ENCODE results near the gene FSTL4. TPM values are rescaled to one million over a fixed set of nuclear protein-coding genes. Genes with fewer than 3 reads are reported as not detected.

Gene FSTL4
- polyA plus RNA-seq, 1 donor (not counting 4 experiments of a cell fraction or from before 2014, with no cell fraction given) = 1.7 TPM

DNA sequence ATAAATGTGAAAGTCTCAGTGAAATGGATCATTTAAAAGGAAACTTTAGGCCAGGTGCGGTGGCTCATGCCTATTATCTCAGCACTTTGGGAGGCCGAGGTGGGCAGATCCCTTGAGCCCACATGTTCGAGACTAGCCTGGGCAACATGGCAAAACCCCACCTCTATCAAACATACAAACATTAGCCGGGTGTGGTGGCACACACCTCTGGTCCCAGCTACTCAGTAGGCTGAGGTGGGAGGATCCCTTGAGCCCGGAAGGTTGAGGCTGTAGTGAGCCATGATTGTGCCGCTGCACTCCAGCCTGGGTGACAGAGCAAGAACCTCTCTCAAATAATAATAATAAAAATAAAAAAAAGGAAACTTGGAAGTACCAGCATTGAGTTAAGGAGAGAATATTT, 384.4 kb downstream of the FSTL4 start:
- H3K27me3 ChIP-seq (ENCODE audit: control insufficient read depth, extremely low read depth, insufficient read depth, low read length) = no peaks in the 10 kb centered on the region
- FAIRE-seq (peak; percentile 29), DNase-seq (ENCODE audit: low read depth, low spot score) (no peak)
- peaks cover 69% of the 10 kb centered on the region for H3K4me1 ChIP-seq (ENCODE audit: control insufficient read depth, extremely low read depth, insufficient read depth, low read length)
- H3K4me3 ChIP-seq (ENCODE audit: control insufficient read depth in 2 of 3, extremely low read depth in 1 of 3, insufficient read depth in 2 of 3, low read depth in 1 of 3, low read length in 3 of 3) = no peak overlapping the region
- H3K9ac ChIP-seq (ENCODE audit: control insufficient read depth, extremely low read depth, insufficient read depth, low read length) = peak overlapping the region; percentile 43
- no peaks in the 10 kb centered on the region for H3K9me1 ChIP-seq (ENCODE audit: control insufficient read depth, extremely low read depth, insufficient read depth, low read length)
- no peak overlapping the region for H2AFZ ChIP-seq (ENCODE audit: control insufficient read depth, low read length)
- H3K4me2 ChIP-seq (ENCODE audit: control insufficient read depth, extremely low read depth, insufficient read depth, low read depth, low read length) = peak overlapping the region; percentile 9
- no peaks in the 10 kb centered on the region for H3K9me3 ChIP-seq (ENCODE audit: control insufficient read depth, low read depth, low read length)
- H3K36me3 ChIP-seq (ENCODE audit: control insufficient read depth in 2 of 2, extremely low read depth in 1 of 2, insufficient read depth in 2 of 2, low read length in 2 of 2) = no peaks in the 10 kb centered on the region
- dilution Hi-C loops (cut with MboI; ENCODE audit: extremely low pct_ligation_motif_present, low sequenced_read_pairs) = no loop called here
- no peaks in the 10 kb centered on the region for H4K20me1 ChIP-seq (ENCODE audit: control insufficient read depth, extremely low read depth, insufficient read depth, low read length)
- H3K27ac ChIP-seq (ENCODE audit: control insufficient read depth, insufficient read depth, low read length) = peak overlapping the region; percentile 82
- TF ChIP-seq, protein P1, sequence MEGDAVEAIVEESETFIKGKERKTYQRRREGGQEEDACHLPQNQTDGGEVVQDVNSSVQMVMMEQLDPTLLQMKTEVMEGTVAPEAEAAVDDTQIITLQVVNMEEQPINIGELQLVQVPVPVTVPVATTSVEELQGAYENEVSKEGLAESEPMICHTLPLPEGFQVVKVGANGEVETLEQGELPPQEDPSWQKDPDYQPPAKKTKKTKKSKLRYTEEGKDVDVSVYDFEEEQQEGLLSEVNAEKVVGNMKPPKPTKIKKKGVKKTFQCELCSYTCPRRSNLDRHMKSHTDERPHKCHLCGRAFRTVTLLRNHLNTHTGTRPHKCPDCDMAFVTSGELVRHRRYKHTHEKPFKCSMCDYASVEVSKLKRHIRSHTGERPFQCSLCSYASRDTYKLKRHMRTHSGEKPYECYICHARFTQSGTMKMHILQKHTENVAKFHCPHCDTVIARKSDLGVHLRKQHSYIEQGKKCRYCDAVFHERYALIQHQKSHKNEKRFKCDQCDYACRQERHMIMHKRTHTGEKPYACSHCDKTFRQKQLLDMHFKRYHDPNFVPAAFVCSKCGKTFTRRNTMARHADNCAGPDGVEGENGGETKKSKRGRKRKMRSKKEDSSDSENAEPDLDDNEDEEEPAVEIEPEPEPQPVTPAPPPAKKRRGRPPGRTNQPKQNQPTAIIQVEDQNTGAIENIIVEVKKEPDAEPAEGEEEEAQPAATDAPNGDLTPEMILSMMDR (optimal IDR thresholded peaks at IDR 0.05 in 1 of 3, IDR thresholded peaks at IDR 0.05 in 1 of 3, conservative IDR thresholded peaks at IDR 0.05 in 1 of 3; ENCODE audit: extremely low read depth in 1 of 3, insufficient read depth in 2 of 3, low read length in 3 of 3) = no peak
- no peak for TF ChIP-seq EZH2 (IDR thresholded peaks at IDR 0.05; ENCODE audit: low read length)
- H3K79me2 ChIP-seq (ENCODE audit: control insufficient read depth, insufficient read depth, low read length) = no peaks in the 10 kb centered on the region

DNA sequence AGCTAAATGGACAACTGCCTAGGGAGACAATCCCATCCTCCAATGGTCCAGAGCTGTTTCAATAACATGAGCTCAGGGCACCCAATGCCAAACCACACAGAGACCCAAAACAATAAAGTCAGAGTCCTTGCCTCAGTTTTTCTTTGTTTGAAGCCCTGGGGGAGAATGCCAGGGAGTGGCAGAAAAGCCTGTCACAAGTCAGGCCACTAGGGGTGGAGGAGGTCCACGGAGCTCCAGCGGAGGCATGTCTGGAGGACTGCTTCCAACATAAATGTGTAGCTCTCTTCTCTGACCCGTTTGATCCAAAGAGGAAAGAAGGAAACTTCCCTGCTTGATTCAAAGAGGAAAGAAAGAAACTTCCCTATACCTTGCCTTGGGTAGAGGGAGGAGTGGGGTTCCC, 385.3 kb downstream of the FSTL4 start:
- TF ChIP-seq EZH2 (IDR thresholded peaks at IDR 0.05; ENCODE audit: low read length) = no peak
- TF ChIP-seq, protein P1 (optimal IDR thresholded peaks at IDR 0.05 in 1 of 3, IDR thresholded peaks at IDR 0.05 in 1 of 3, conservative IDR thresholded peaks at IDR 0.05 in 1 of 3; ENCODE audit: extremely low read depth in 1 of 3, insufficient read depth in 2 of 3, low read length in 3 of 3) = peak; percentile 6 to 19 (median 12)
- Histone ChIP-seq H3K9ac (ENCODE audit: control insufficient read depth, extremely low read depth, insufficient read depth, low read length) (peak overlapping the region; percentile 43), H3K79me2 (ENCODE audit: control insufficient read depth, insufficient read depth, low read length) (no peaks in the 10 kb centered on the region), H3K9me1 (ENCODE audit: control insufficient read depth, extremely low read depth, insufficient read depth, low read length) (no peaks in the 10 kb centered on the region), H3K4me3 (ENCODE audit: control insufficient read depth in 2 of 3, extremely low read depth in 1 of 3, insufficient read depth in 2 of 3, low read depth in 1 of 3, low read length in 3 of 3) (no peak overlapping the region), H3K4me1 (ENCODE audit: control insufficient read depth, extremely low read depth, insufficient read depth, low read length) (peaks cover 72% of the 10 kb centered on the region), H3K9me3 (ENCODE audit: control insufficient read depth, low read depth, low read length) (no peaks in the 10 kb centered on the region), H3K27me3 (ENCODE audit: control insufficient read depth, extremely low read depth, insufficient read depth, low read length) (no peaks in the 10 kb centered on the region), H3K27ac (ENCODE audit: control insufficient read depth, insufficient read depth, low read length) (peak overlapping the region; percentile 82), H4K20me1 (ENCODE audit: control insufficient read depth, extremely low read depth, insufficient read depth, low read length) (no peaks in the 10 kb centered on the region), H3K4me2 (ENCODE audit: control insufficient read depth, extremely low read depth, insufficient read depth, low read depth, low read length) (peak overlapping the region; percentile 9), H3K36me3 (ENCODE audit: control insufficient read depth in 2 of 2, extremely low read depth in 1 of 2, insufficient read depth in 2 of 2, low read length in 2 of 2) (no peaks in the 10 kb centered on the region), H2AFZ (ENCODE audit: control insufficient read depth, low read length) (no peak overlapping the region)
- DNase-seq (ENCODE audit: low read depth, low spot score) (no peak), FAIRE-seq (peak; percentile 65)
- dilution Hi-C loops (cut with MboI; ENCODE audit: extremely low pct_ligation_motif_present, low sequenced_read_pairs) = no loop called here

Measured in keratinocyte (primary cell).